ENCODE measurements around the gene TRPM3. TPM values are rescaled to one million over a fixed set of nuclear protein-coding genes. Genes with fewer than 3 reads are reported as not detected.

Gene TRPM3
- total RNA-seq (2021; fragmentation: NEBNext Ultra II Directional; extraction: Animal tissue kit (Norgen Biotek cat#: 25700)) (9.7 and 10.9 TPM in 2 replicates), polyA plus RNA-seq (2011; rRNA removed) (2.0 and 2.4 TPM in 2 replicates), polyA minus RNA-seq (2011; rRNA and poly(A)+ RNA removed) (16.1 and 26.7 TPM in 2 replicates)
- polyA plus RNA-seq (2011; cell fraction: cytosol; rRNA removed): 2.9 TPM
- polyA plus RNA-seq (2011; cell fraction: nucleus; rRNA removed): 4.2 TPM
- 4.8 to 6.4 TPM (median 5.9 TPM) in 4 replicates for polyA plus RNA-seq (2012, experiment 1 of 2)
- polyA plus RNA-seq (2012, experiment 2 of 2): 0.56 TPM
- 3.7 TPM for polyA plus RNA-seq (2013, experiment 1 of 2)
- 3.4 TPM for polyA plus RNA-seq (2013, experiment 2 of 2)
- polyA minus RNA-seq (2011; cell fraction: cytosol; rRNA and poly(A)+ RNA removed): 4.0 TPM
- 33.2 TPM for polyA minus RNA-seq (2011; cell fraction: nucleus; rRNA and poly(A)+ RNA removed)
- long read RNA-seq, experiment 1, partial matches to known transcripts: 0 of 2 reads
- long read RNA-seq, experiment 1, other reads (novel, unspliced or antisense): 2 of 2 reads
- long read RNA-seq, experiment 2, partial matches to known transcripts: 0 of 2 reads
- long read RNA-seq, experiment 2, other reads (novel, unspliced or antisense): 2 of 2 reads

DNA sequence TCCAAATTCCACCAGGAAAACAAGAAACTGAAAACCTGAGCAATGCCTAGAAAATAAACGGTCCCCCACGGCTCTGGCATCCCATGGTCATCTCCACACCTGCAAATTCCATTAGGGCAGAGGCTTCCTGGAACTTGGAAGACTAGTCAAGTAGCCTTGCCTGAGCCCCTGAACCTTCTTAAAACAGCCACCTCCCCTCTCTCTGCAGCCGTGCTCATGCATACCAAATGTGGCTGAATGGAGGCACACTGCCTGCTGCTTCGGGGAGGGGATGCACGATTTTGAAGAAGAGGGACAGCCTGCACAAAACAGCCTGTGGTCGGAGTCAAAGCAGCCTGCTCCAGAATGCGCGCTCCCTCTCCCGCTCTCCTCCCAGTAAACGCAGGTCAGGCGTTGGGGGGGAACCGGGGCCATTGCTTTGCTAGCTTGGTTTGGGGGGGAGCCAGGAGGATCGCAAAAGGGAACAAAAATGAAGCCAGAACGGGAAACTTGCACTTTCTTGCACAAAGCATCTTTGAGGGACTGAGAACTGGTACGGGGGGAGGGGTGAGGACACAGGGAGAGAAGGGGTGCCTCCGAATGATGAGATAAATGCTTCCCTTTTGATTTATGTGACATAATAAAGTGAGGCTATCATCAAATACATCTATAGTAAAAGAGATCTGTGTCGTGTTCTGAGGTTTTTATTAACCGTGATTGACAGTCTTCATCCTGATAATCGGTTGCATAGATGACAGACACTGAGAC is at the start of gene TRPM3:
Gene TRPM3 (minus strand): TSS at position 347 of the 747 bp plus-strand sequence. CDS start 267 bp downstream, at position 80.
- Histone ChIP-seq H3K27me3 (replicated peaks in 1 of 4; ENCODE audit: control insufficient read depth in 3 of 4, extremely low read depth in 1 of 4, insufficient read depth in 3 of 4, low read length in 3 of 4) (no peaks in the 10 kb centered on the region), H4K8ac (ENCODE audit: extremely low read depth, insufficient read depth, low read length) (peak within 1 kb of the TSS; percentile 63; the same call in 1 of the 2 replicates), H3K9ac (replicated peaks in 1 of 4; ENCODE audit: extremely low read depth in 1 of 4, low read depth in 3 of 4, low read length in 3 of 4) (peak within 1 kb of the TSS in 3 of 4 experiments; percentile 25 to 70 (median 42); a peak in 5 of 7 replicates), H4K5ac (ENCODE audit: insufficient read length, low read depth, low read length) (peak within 1 kb of the TSS; percentile 92), H3K4me2 (ENCODE audit: insufficient read depth in 1 of 2, low read depth in 2 of 2, low read length in 2 of 2) (peak within 1 kb of the TSS; percentile 75 to 93), H3K79me1 (ENCODE audit: low read depth, low read length) (no peaks in the 10 kb centered on the region), H3K23me2 (ENCODE audit: low read depth, low read length) (peaks cover 11% of the 10 kb centered on the region; the same call in 1 of the 2 replicates), H4K91ac (replicated peaks; ENCODE audit: insufficient read length, low read length) (peak within 1 kb of the TSS; percentile 76), H3K18ac (ENCODE audit: extremely low read depth, low read length) (peak within 1 kb of the TSS; percentile 95), H2BK15ac (ENCODE audit: low read length) (no peak within 1 kb of the TSS; the same call in 1 of the 2 replicates), H3K56ac (replicated peaks; ENCODE audit: insufficient read length, low read depth, low read length) (peak within 1 kb of the TSS; percentile 36), H2BK5ac (ENCODE audit: low read depth, low read length) (peak within 1 kb of the TSS; percentile 88), H2BK120ac (replicated peaks; ENCODE audit: low read depth, low read length) (peak within 1 kb of the TSS; percentile 58), H3K4me1 (replicated peaks in 1 of 4; ENCODE audit: control insufficient read depth in 3 of 4, insufficient read depth in 4 of 4, low read length in 3 of 4) (peaks cover 0 to 29% (median 11%) of the 10 kb centered on the region in 4 experiments; a peak in 6 of 7 replicates), H3K4me3 (ENCODE audit: extremely low read depth in 1 of 4, insufficient read depth in 2 of 4, low read depth in 3 of 4, low read length in 4 of 4) (peak within 1 kb of the TSS; percentile 55 to 79 (median 70)), H4K20me1 (replicated peaks in 1 of 2; ENCODE audit: control insufficient read depth in 1 of 2, insufficient read depth in 2 of 2, low read length in 2 of 2) (no peaks in the 10 kb centered on the region), H2BK12ac (ENCODE audit: low read depth, low read length) (peak within 1 kb of the TSS; percentile 23), H2AK5ac (ENCODE audit: low read depth, low read length) (no peak within 1 kb of the TSS), H2BK20ac (ENCODE audit: low read length) (no peak within 1 kb of the TSS), H3K9me3 (ENCODE audit: insufficient read depth in 2 of 2, low read depth in 1 of 2, low read length in 1 of 2) (no peaks in the 10 kb centered on the region; a peak in 1 of 4 replicates), H3K14ac (ENCODE audit: insufficient read length) (no peak within 1 kb of the TSS), H2AFZ (ENCODE audit: low read length) (no peak within 1 kb of the TSS), H3K79me2 (ENCODE audit: control insufficient read depth in 1 of 2, insufficient read depth in 2 of 2, low read length in 2 of 2) (peaks cover 0 to 42% of the 10 kb centered on the region in 2 experiments; a peak in 2 of 4 replicates), H3K27ac (ENCODE audit: low read depth, low read length) (peak within 1 kb of the TSS; percentile 90), H3K36me3 (ENCODE audit: control insufficient read depth in 2 of 4, insufficient read depth in 4 of 4, low read length in 3 of 4) (peaks cover 0 to 3% (median 0%) of the 10 kb centered on the region in 4 experiments; a peak in 1 of 8 replicates), H3K23ac (ENCODE audit: insufficient read length) (no peak within 1 kb of the TSS), H3K4ac (replicated peaks; ENCODE audit: insufficient read length, low read depth, low read length) (no peak within 1 kb of the TSS)
- ChIA-PET CTCF (ENCODE audit: partially characterized antibody) (interaction anchor here (1.1 to 1.7 kb wide), 3 partner anchors 11 to 129 kb away, joined by 3 to 7 read pairs (median 5); no protein-coding TSS in a partner anchor), POLR2A (ENCODE audit: partially characterized antibody) (interaction anchor here (0.8 to 2.2 kb wide), 6 partner anchors 9 to 124 kb away, joined by 3 to 7 read pairs (median 4); no protein-coding TSS in a partner anchor)
- DNase-seq (ENCODE audit: low read depth in 1 of 2, low spot score in 2 of 2) (peak; percentile 19 to 67), FAIRE-seq (peak; percentile 84)
- 0% methylated on average over 16 of the region's 19 CpGs; no CpG with 5 or more reads in 1 of the 2 experiments for WGBS, 2 experiments (ENCODE audit: extremely low coverage in 1 of 2, insufficient coverage in 1 of 2, insufficient read length in 1 of 2, insufficient replicate concordance in 2 of 2, low coverage in 1 of 2, low lambda C conversion rate in 2 of 2, missing lambda C conversion rate in 1 of 2)
- TF ChIP-seq TBP (IDR thresholded peaks at IDR 0.05; ENCODE audit: low read depth, low read length) (peak; percentile 60; the same call in 1 of the 2 replicates), JUN (IDR thresholded peaks at IDR 0.05; ENCODE audit: low read depth, low read length) (no peak), SP4 (IDR thresholded peaks at IDR 0.05; ENCODE audit: low read length) (no peak), CBX8 (IDR thresholded peaks at IDR 0.05; ENCODE audit: borderline replicate concordance, low read depth, low read length) (no peak), CHD1 (IDR thresholded peaks at IDR 0.05; ENCODE audit: low read depth, low read length) (no peak), SUZ12 (IDR thresholded peaks at IDR 0.05; ENCODE audit: low read length) (no peak), NANOG (IDR thresholded peaks at IDR 0.05; ENCODE audit: insufficient read depth, low read depth, low read length, poor library complexity, severe bottlenecking) (no peak)
- TF ChIP-seq, protein P1, sequence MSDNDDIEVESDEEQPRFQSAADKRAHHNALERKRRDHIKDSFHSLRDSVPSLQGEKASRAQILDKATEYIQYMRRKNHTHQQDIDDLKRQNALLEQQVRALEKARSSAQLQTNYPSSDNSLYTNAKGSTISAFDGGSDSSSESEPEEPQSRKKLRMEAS (IDR thresholded peaks at IDR 0.05): no peak; the same call in 1 of the 2 replicates

All from H1 (cell line).